Adrenal gland (tissue), 12 donors: ENCODE measurements around the gene DLGAP1. TPM values are rescaled to one million over a fixed set of nuclear protein-coding genes. Genes with fewer than 3 reads are reported as not detected.

Experiments
- DNase-seq, 7 donors: peaks; one replicate each; pipeline ENCODE4 v3.0.0-alpha.2; 2019 to 2020
- H3K27ac ChIP-seq, 5 donors: fragments of 200-600 bp; sonication (generic) in 4 of 5; 1 replicate in 3 of 5; 2 replicates in 2 of 5; pipeline versions ENCODE4 v1.5.1 to v1.8.0; 2016 to 2020; ENCODE audit warnings: mild to moderate bottlenecking in 1 of 5
- H3K27me3 ChIP-seq: fragments of 200-600 bp; 2 replicates; pipeline ENCODE4 v1.8.0; 2021
- H3K36me3 ChIP-seq, 2 donors: fragments of 200-600 bp; replicated peaks in 1 of 2; 1 replicate in 1 of 2; 2 replicates in 1 of 2; pipeline versions ENCODE4 v1.5.1 to v1.8.0; 2018 to 2022
- H3K4me1 ChIP-seq, 2 donors: fragments of 200-600 bp; replicated peaks in 1 of 2; 1 replicate in 1 of 2; 2 replicates in 1 of 2; pipeline versions ENCODE4 v1.5.1 to v1.8.0; 2018 to 2021
- H3K4me3 ChIP-seq, 4 donors: fragments of 200-600 bp; sonication (generic) in 3 of 4; one replicate each; pipeline ENCODE4 v1.5.1; 2016 to 2018
- H3K9me3 ChIP-seq, 3 donors: fragments of 200-600 bp; sonication (generic) in 1 of 3; replicated peaks in 1 of 3; 1 replicate in 2 of 3; 2 replicates in 1 of 3; pipeline versions ENCODE4 v1.5.1 to v1.8.0; 2016 to 2021
- CTCF ChIP-seq, 6 experiments: fragments of 450-650 bp in 4 of 6; fragments of 200-600 bp in 2 of 6; sonication (generic) in 1 of 6; IDR thresholded peaks; 1 replicate in 5 of 6; 2 replicates in 1 of 6; pipeline versions ENCODE4 v1.5.1 to v1.8.0; 2016 to 2021; ENCODE audit warnings: antibody characterized with exemption in 6 of 6, mild to moderate bottlenecking in 2 of 6, moderate library complexity in 1 of 6
- POLR2A ChIP-seq, 2 donors: fragments of 450-650 bp; IDR thresholded peaks; one replicate each; pipeline ENCODE4 v1.6.1; 2017; ENCODE audit warnings: antibody characterized with exemption in 2 of 2, mild to moderate bottlenecking in 2 of 2, moderate library complexity in 1 of 2
- WGBS, 4 donors: extraction: QIAGEN DNeasy Blood & Tissue Kit in 2 of 4; methylation state at CpG; one replicate each; pipeline versions ENCODE4 v1.1.5 to v1.1.7; 2013 to 2017; 5-methylcytosine and 5-hydroxymethylcytosine counted together
- intact Hi-C, 2 donors: fragments of 100-400 bp; cut with DNase I; formaldehyde crosslinking; loops; one replicate each; pipeline versions ENCODE4 v1.14.1 to v1.15.0; 2022 to 2023
- polyA plus RNA-seq, 3 donors: library from polyadenylated mRNA; stranded (reverse); fragments of 200-250 nt in 2 of 3; fragments of 350-450 nt in 1 of 3; fragmentation: Illumina TruSeq in 1 of 3; extraction: RNeasy Lipid Tissue Mini Kit (QIAGEN cat#74804) in 1 of 3; gene quantifications; one replicate each; pipeline ENCODE4 v1.2.3, GENCODE V29; 2013 to 2014
- total RNA-seq, 9 donors: library from RNA; depleted of rRNA in 4 of 9; stranded (reverse); fragments of >200 nt in 4 of 9; fragments of 120-200 nt in 1 of 9; fragmentation: NEBNext Ultra II Directional in 1 of 9; extraction: Animal tissue kit (Norgen Biotek cat#: 25700) in 1 of 9; gene quantifications; one replicate each; pipeline versions ENCODE4 v1.1.0 to v1.2.4, GENCODE V29; 2013 to 2023
- donor health status: healthy with polysubstance abuse.
- donor health status: Bipolar disorder and iron deficiency.
- donor health status: DM: yes; HTN: yes; CAD: no.
- donor health status: DM: no; HTN: no; CAD: no.
- donor health status: DM: no; HTN: no; CAD: no.
- donor health status: DM: yes; HTN: yes; CAD: no.

Gene DLGAP1
- total and polyA plus RNA-seq, 12 donors: 1.7 to 30.9 (median 12.9) TPM

GRCh38 chr18:3451183-3451988 is 1003.7 kb downstream of the DLGAP1 start:
- no peaks in the 10 kb centered on the region for H3K9me3 ChIP-seq
- peak overlapping the region; percentile 50 to 95 (median 63) for H3K4me3 ChIP-seq
- 0 to 3% (median 0%) methylated on average over 26 to 50 of the region's 50 CpGs for WGBS, 4 donors
- peaks cover 0 to 5% of the 10 kb centered on the region in 2 donors for H3K36me3 ChIP-seq
- peaks cover 20 to 36% of the 10 kb centered on the region in 2 donors for H3K4me1 ChIP-seq
- TF ChIP-seq CTCF (IDR thresholded peaks at IDR 0.05) (no peak), POLR2A (IDR thresholded peaks at IDR 0.05) (peak; percentile 49 to 94)
- no peaks in the 10 kb centered on the region for H3K27me3 ChIP-seq
- peak overlapping the region; percentile 80 to 99 (median 97) for H3K27ac ChIP-seq
- DNase-seq: peak; percentile 94 to 97 (median 96)
- intact Hi-C loops: loop anchor here (5.0 to 10.0 kb wide), 5 partner anchors 141 to 213 kb away; partner anchors contain the start of gene MYL12B (in 1 of the 2)

- no peaks in the 10 kb centered on the region for H3K36me3 ChIP-seq
- peak overlapping the region in 3 of 4 donors; percentile 57 to 95 (median 70) for H3K4me3 ChIP-seq
- H3K27ac ChIP-seq: peak overlapping the region; percentile 89 to 99 (median 97)
- intact Hi-C loops: loop anchor here (5.0 to 10.0 kb wide), 5 partner anchors 142 to 214 kb away; partner anchors contain the start of gene MYL12B (in 1 of the 2)
- H3K27me3 ChIP-seq: no peaks in the 10 kb centered on the region
- TF ChIP-seq POLR2A (IDR thresholded peaks at IDR 0.05): no peak
- no peak for TF ChIP-seq CTCF (IDR thresholded peaks at IDR 0.05)
- no peaks in the 10 kb centered on the region for H3K9me3 ChIP-seq
- no peak for DNase-seq
- peaks cover 26 to 32% of the 10 kb centered on the region in 2 donors for H3K4me1 ChIP-seq
- 0 to 1% (median 0%) methylated on average over 10 to 30 of the region's 30 CpGs for WGBS, 4 donors
Observed at GRCh38 chr18:3450799-3451182, 1004.3 kb downstream of the DLGAP1 start.

- H3K36me3 ChIP-seq: no peaks in the 10 kb centered on the region
- peak within 1 kb of the TSS; percentile 96 to 99 (median 97) for H3K27ac ChIP-seq
- no peaks in the 10 kb centered on the region for H3K27me3 ChIP-seq
- TF ChIP-seq POLR2A (IDR thresholded peaks at IDR 0.05): peak; percentile 37 to 85
- TF ChIP-seq CTCF (IDR thresholded peaks at IDR 0.05): no peak
- 0 to 1% (median 0%) methylated on average over 19 to 68 of the region's 71 CpGs for whole genome bisulfite sequencing, 4 donors
- peak within 1 kb of the TSS; percentile 58 to 95 (median 64) for H3K4me3 ChIP-seq
- intact Hi-C loops: loop anchor here (5.0 to 10.0 kb wide), 5 partner anchors 142 to 215 kb away; partner anchors contain the start of gene MYL12B (in 1 of the 2)
- no peaks in the 10 kb centered on the region for H3K9me3 ChIP-seq
- peak; percentile 82 to 90 (median 87) for DNase-seq
- peaks cover 26 to 28% of the 10 kb centered on the region in 2 donors for H3K4me1 ChIP-seq
Observed at GRCh38 chr18:3450012-3450798, 1004.9 kb downstream of the DLGAP1 start, which contains the start of gene TGIF1. Gene TGIF1 (plus strand): TSS chr18:3450172. CDS start chr18:3450490, 318 bp downstream.
